ENCODE measurements around the gene TEX51. TPM values are rescaled to one million over a fixed set of nuclear protein-coding genes. Genes with fewer than 3 reads are reported as not detected.

TEX51 gene
- total RNA-seq, 1 experiment from 2014 or later, result not detected

DNA sequence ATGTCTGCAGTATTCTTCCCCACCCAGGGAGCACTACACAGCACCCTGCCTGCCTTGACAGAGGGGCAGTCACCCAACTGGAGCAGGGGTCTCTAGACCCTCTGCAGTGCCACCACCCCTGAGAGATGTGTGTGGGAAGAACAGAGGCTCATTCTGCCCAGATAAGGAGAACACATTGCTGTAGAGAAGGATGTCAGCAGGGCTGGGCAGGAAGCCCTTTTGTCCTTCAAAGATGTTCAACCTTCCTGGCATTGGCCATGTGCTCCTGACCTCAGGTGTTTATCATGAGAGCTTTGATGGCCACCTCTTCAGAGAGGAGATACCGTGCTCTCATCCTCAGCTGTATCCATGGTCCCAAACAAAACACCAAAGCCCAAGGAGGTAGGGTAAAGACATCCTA is 4.6 kb upstream of the TEX51 start:
- ATAC-seq, result no peak
- Histone ChIP-seq H3K9me2 (ENCODE audit: insufficient read depth) (no peaks in the 10 kb centered on the region), H3K9ac (ENCODE audit: low read length) (no peak overlapping the region), H3K36me3 (ENCODE audit: control insufficient read depth in 1 of 2, insufficient read depth in 2 of 2, low read length in 2 of 2) (no peaks in the 10 kb centered on the region), H3K79me2 (ENCODE audit: insufficient read depth, low read length) (no peaks in the 10 kb centered on the region), H3K4me1 (ENCODE audit: control insufficient read depth in 1 of 2, insufficient read depth in 2 of 2, low read length in 2 of 2) (no peaks in the 10 kb centered on the region), H4K20me1 (ENCODE audit: insufficient read depth) (no peaks in the 10 kb centered on the region), H3K9me3 (ENCODE audit: control insufficient read depth in 1 of 2, insufficient read depth in 1 of 2, low read depth in 1 of 2, low read length in 2 of 2) (no peaks in the 10 kb centered on the region), H2AFZ (ENCODE audit: low read depth, low read length, poor library complexity, severe bottlenecking) (no peak overlapping the region), H3K4me3 (replicated peaks in 1 of 2; ENCODE audit: low read depth in 1 of 2, low read length in 2 of 2) (no peak overlapping the region), H3K27ac (ENCODE audit: low read depth, low read length) (no peak overlapping the region), H3K27me3 (ENCODE audit: insufficient read depth, low read length) (peaks cover 25% of the 10 kb centered on the region; the same call in 1 of the 2 replicates), H3K4me2 (ENCODE audit: low read length) (no peak overlapping the region)
- DNase-seq (ENCODE audit: low read depth, low spot score), result no peak
- ChIA-PET CTCF (no interaction called here), RAD21 (ENCODE audit: low non-redundant PET in 1 of 2, low total read pairs in 2 of 2, uncharacterized antibody in 2 of 2, unreplicated experiment in 2 of 2) (no interaction called here), POLR2A (no interaction called here)
- intact Hi-C loops (cut with micrococcal nuclease), result no loop called here
- TF ChIP-seq, protein P1, sequence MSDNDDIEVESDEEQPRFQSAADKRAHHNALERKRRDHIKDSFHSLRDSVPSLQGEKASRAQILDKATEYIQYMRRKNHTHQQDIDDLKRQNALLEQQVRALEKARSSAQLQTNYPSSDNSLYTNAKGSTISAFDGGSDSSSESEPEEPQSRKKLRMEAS (IDR thresholded peaks at IDR 0.05), result no peak
- TF ChIP-seq ZNF274 (IDR thresholded peaks at IDR 0.05; ENCODE audit: low read depth, low read length) (no peak), SIN3A (IDR thresholded peaks at IDR 0.05; ENCODE audit: low read depth) (no peak), EZH2phosphoT487 (IDR thresholded peaks at IDR 0.05; ENCODE audit: borderline replicate concordance) (no peak), POLR2AphosphoS5 (IDR thresholded peaks at IDR 0.05; ENCODE audit: low read depth, low read length) (no peak), TCF7L2 (IDR thresholded peaks at IDR 0.05; ENCODE audit: borderline replicate concordance, extremely low read depth, insufficient read depth, insufficient read length) (no peak), CBX3 (IDR thresholded peaks at IDR 0.05; ENCODE audit: low read depth) (no peak), ELF1 (IDR thresholded peaks at IDR 0.05; ENCODE audit: borderline replicate concordance, low read depth) (no peak), JUND (IDR thresholded peaks at IDR 0.05) (no peak), ZFX (IDR thresholded peaks at IDR 0.05) (no peak), EZH2 (IDR thresholded peaks at IDR 0.05) (no peak), CEBPB (IDR thresholded peaks at IDR 0.05; ENCODE audit: low read depth) (no peak)
- TF ChIP-seq, protein P2, sequence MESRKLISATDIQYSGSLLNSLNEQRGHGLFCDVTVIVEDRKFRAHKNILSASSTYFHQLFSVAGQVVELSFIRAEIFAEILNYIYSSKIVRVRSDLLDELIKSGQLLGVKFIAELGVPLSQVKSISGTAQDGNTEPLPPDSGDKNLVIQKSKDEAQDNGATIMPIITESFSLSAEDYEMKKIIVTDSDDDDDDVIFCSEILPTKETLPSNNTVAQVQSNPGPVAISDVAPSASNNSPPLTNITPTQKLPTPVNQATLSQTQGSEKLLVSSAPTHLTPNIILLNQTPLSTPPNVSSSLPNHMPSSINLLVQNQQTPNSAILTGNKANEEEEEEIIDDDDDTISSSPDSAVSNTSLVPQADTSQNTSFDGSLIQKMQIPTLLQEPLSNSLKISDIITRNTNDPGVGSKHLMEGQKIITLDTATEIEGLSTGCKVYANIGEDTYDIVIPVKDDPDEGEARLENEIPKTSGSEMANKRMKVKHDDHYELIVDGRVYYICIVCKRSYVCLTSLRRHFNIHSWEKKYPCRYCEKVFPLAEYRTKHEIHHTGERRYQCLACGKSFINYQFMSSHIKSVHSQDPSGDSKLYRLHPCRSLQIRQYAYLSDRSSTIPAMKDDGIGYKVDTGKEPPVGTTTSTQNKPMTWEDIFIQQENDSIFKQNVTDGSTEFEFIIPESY (IDR thresholded peaks at IDR 0.05; ENCODE audit: extremely low read depth, insufficient replicate concordance, low read length), result no peak
- no TSS peak for BruUV-seq (replicated peaks)

Data from HCT116 (cell line).